ENCODE results near the gene CBFA2T2.

GRCh38 chr20:33545763-33546162 lies 55.9 kb downstream of the CBFA2T2 start:
- TF ChIP-seq CTCF (IDR thresholded peaks at IDR 0.05), result no peak
- TF ChIP-seq POLR2A (IDR thresholded peaks at IDR 0.05), result no peak

Measured in tibial nerve (tissue), 3 donors.